ENCODE data around the gene MAGI2. TPM values are rescaled to one million over a fixed set of nuclear protein-coding genes. Genes with fewer than 3 reads are reported as not detected.

The MAGI2 gene
- polyA plus RNA-seq, 1 donor = 2.6 TPM

DNA sequence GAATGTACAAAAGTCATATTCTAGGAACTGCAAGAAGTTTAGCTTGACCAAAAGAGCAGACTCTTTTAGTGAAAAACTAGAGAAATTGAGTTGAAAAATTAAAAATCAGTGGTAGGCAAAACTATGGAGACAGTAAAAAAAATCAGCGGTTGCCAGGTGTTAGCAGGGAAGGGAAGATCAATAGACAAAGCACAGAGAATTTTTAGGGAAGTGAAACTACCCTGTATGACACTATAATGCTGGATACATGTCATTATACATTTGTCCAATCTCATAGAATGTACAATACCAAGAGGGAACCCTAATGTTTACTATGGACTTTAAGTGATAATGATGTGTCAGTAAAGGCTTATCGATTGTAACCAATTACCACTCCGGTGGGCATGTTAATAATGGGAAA lies 761.9 kb downstream of the MAGI2 start:
- no peaks in the 10 kb centered on the region for H3K9me3 ChIP-seq (ENCODE audit: control insufficient read depth, low read depth, low read length)
- no peak for DNase-seq
- no peaks in the 10 kb centered on the region for H3K36me3 ChIP-seq (ENCODE audit: control insufficient read depth, insufficient read depth, low read length)
- WGBS (ENCODE audit: insufficient coverage, low lambda C conversion rate) = 80% methylated on average over 1 of the region's 3 CpGs
- H3K27ac ChIP-seq (ENCODE audit: low read length) = no peak overlapping the region
- H3K4me3 ChIP-seq (ENCODE audit: low read length) = no peak overlapping the region
- H3K4me1 ChIP-seq (ENCODE audit: control insufficient read depth, insufficient read depth, low read length) = no peaks in the 10 kb centered on the region
- no peaks in the 10 kb centered on the region for H3K27me3 ChIP-seq (ENCODE audit: control insufficient read depth, insufficient read depth, low read length)

DNA sequence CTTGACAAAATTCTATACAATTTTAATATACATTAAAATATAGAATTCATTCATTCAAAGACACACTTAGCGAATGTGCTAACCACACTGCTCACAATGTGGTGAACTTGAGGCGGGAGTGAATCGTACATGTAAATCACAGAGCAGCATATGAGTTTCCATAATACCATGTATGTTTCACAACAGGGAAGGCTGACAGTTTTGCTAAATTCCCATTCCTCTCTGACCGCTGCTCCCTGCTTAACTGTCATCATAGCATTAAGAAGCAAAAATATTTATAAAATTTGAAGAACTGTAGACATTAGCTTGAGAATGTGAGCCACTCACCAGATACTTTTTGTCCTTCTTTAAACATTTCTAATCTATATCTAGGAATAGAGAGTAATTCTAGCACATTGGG lies 763.3 kb downstream of the MAGI2 start:
- no peak for DNase-seq
- Histone ChIP-seq H3K27me3 (ENCODE audit: control insufficient read depth, insufficient read depth, low read length) (no peaks in the 10 kb centered on the region), H3K9me3 (ENCODE audit: control insufficient read depth, low read depth, low read length) (no peaks in the 10 kb centered on the region), H3K36me3 (ENCODE audit: control insufficient read depth, insufficient read depth, low read length) (no peaks in the 10 kb centered on the region), H3K4me1 (ENCODE audit: control insufficient read depth, insufficient read depth, low read length) (no peaks in the 10 kb centered on the region), H3K27ac (ENCODE audit: low read length) (no peak overlapping the region), H3K4me3 (ENCODE audit: low read length) (no peak overlapping the region)
- WGBS (ENCODE audit: insufficient coverage, low lambda C conversion rate) = 90% methylated on average over 2 of the region's 4 CpGs

DNA sequence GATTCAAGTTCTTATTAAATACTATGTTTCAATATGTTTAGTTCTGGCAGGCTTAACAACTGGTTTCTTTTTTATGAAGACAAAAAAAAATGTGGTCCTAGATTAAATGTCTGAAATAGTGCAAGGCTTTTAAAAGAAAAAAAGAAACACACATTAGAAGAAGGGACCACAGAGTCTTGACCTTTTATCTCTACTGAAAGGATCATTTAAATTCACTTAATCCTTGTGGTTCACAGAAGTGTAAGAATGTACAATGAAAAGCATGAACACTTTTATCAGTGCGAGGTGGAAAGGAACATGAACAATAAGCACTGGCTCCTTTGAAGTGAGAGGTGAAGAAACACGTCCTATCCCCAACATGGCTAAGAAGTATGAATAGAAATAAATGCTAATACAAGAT lies 765.1 kb downstream of the MAGI2 start:
- no peak for DNase-seq
- Histone ChIP-seq H3K4me3 (ENCODE audit: low read length) (no peak overlapping the region), H3K9me3 (ENCODE audit: control insufficient read depth, low read depth, low read length) (no peaks in the 10 kb centered on the region), H3K27ac (ENCODE audit: low read length) (no peak overlapping the region), H3K36me3 (ENCODE audit: control insufficient read depth, insufficient read depth, low read length) (no peaks in the 10 kb centered on the region), H3K4me1 (ENCODE audit: control insufficient read depth, insufficient read depth, low read length) (no peaks in the 10 kb centered on the region), H3K27me3 (ENCODE audit: control insufficient read depth, insufficient read depth, low read length) (no peaks in the 10 kb centered on the region)
- 80% methylated on average over 1 of the region's 2 CpGs for WGBS (ENCODE audit: insufficient coverage, low lambda C conversion rate)

DNA sequence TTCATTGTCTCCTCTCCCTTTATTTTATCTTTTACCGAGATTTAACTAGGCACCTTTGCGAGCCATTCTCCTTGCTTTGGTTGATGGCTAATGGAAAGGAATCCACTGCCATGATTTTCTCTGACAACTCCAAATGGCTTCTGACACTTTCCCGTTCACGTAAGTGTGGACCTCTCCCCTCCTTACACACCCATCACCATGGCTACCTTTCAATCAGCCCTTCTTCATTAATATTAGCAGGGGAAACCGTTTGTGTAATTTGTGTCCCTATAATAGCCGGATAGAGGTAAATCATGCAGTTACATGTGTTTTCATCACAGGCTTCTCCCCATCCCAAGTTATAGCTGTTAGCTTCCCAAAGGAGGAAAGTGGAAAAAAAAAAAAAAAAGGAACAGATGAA lies 767.3 kb downstream of the MAGI2 start:
- no peaks in the 10 kb centered on the region for H3K36me3 ChIP-seq (ENCODE audit: control insufficient read depth, insufficient read depth, low read length)
- no peaks in the 10 kb centered on the region for H3K27me3 ChIP-seq (ENCODE audit: control insufficient read depth, insufficient read depth, low read length)
- DNase-seq = no peak
- H3K27ac ChIP-seq (ENCODE audit: low read length) = no peak overlapping the region
- no peaks in the 10 kb centered on the region for H3K4me1 ChIP-seq (ENCODE audit: control insufficient read depth, insufficient read depth, low read length)
- WGBS (ENCODE audit: insufficient coverage, low lambda C conversion rate) = 74% methylated on average over 4 of the region's 6 CpGs
- H3K9me3 ChIP-seq (ENCODE audit: control insufficient read depth, low read depth, low read length) = no peaks in the 10 kb centered on the region
- no peak overlapping the region for H3K4me3 ChIP-seq (ENCODE audit: low read length)

DNA sequence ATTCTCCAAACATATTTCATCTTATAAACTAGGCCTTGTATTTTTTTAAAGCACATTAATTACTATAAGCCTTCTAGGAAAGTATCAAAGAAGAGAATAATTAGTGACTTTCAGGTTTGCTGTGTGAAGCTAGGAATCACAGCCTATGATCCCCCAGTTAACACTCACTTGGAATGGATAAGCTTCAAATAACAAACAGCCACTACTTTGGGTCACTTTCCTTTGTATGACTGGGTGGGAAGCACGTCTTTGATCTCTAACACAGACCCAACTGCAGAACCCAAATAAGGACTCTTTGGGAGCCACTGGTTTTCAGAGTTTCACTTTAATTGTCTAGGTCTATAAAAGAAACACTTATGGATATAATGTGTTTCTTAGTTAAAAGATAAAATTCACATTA lies 769.3 kb downstream of the MAGI2 start:
- DNase-seq = no peak
- no peaks in the 10 kb centered on the region for H3K36me3 ChIP-seq (ENCODE audit: control insufficient read depth, insufficient read depth, low read length)
- H3K27ac ChIP-seq (ENCODE audit: low read length) = no peak overlapping the region
- H3K4me3 ChIP-seq (ENCODE audit: low read length) = no peak overlapping the region
- no CpG with 5 or more reads among the region's 1 CpG for WGBS (ENCODE audit: insufficient coverage, low lambda C conversion rate)
- no peaks in the 10 kb centered on the region for H3K27me3 ChIP-seq (ENCODE audit: control insufficient read depth, insufficient read depth, low read length)
- no peaks in the 10 kb centered on the region for H3K4me1 ChIP-seq (ENCODE audit: control insufficient read depth, insufficient read depth, low read length)
- no peaks in the 10 kb centered on the region for H3K9me3 ChIP-seq (ENCODE audit: control insufficient read depth, low read depth, low read length)

DNA sequence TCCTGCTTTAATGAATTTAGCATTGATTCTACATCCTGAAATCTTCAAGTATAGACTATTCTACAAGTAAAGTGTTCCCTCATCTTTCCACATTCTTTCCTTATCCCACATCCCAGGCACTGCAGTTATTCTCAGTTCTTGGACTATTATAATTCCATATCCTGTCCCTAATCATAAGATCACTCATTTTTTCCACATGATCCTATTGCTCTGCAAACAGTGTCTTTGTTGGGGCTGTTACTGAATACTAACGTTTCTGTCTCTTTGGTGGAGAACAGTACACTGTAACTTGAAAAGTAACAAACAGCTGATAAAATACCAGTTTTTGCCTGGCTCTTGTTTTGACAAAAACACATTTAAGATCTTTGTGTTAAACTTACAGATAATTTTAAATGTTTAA lies 769.9 kb downstream of the MAGI2 start:
- no peaks in the 10 kb centered on the region for H3K36me3 ChIP-seq (ENCODE audit: control insufficient read depth, insufficient read depth, low read length)
- no peaks in the 10 kb centered on the region for H3K9me3 ChIP-seq (ENCODE audit: control insufficient read depth, low read depth, low read length)
- H3K27me3 ChIP-seq (ENCODE audit: control insufficient read depth, insufficient read depth, low read length) = no peaks in the 10 kb centered on the region
- H3K27ac ChIP-seq (ENCODE audit: low read length) = no peak overlapping the region
- no peak overlapping the region for H3K4me3 ChIP-seq (ENCODE audit: low read length)
- DNase-seq = no peak
- H3K4me1 ChIP-seq (ENCODE audit: control insufficient read depth, insufficient read depth, low read length) = no peaks in the 10 kb centered on the region
- no CpG with 5 or more reads among the region's 1 CpG for WGBS (ENCODE audit: insufficient coverage, low lambda C conversion rate)

DNA sequence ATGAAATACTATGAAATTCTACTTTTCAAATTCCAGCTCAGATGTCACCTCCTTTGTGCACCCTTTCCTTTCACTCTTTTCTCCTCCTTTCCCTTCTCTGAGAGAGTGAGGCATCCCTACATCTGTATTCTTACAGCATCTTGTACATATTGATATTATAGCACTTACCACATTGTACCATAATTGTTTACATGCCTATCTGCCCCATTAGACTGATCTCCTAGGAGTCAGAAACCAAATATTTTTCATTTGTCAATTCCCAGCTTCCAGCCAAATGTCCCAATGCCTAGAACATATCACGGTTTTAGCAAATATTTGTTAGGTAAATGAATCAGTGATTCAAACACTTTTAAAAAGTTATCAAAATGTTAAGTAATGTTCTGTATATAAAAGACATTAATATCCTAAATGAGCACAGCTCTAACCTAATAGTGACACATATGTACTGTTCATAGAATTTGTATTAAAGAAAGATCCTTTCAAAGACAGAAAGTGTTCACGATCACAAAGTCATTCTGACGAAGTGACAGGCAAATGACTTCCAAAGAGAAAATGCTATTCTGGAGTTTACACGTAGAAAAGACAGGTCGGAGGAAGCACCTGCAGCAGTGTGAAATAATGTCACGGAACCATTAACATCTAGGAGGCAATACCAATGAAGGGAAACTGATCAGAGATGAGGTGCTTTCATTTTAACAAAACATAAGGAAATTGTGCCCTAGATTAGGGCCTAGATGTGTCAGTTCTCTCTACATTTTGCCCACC lies 774.2 kb downstream of the MAGI2 start:
- WGBS (ENCODE audit: insufficient coverage, low lambda C conversion rate) = 83% methylated on average over 5 of the region's 6 CpGs

DNA sequence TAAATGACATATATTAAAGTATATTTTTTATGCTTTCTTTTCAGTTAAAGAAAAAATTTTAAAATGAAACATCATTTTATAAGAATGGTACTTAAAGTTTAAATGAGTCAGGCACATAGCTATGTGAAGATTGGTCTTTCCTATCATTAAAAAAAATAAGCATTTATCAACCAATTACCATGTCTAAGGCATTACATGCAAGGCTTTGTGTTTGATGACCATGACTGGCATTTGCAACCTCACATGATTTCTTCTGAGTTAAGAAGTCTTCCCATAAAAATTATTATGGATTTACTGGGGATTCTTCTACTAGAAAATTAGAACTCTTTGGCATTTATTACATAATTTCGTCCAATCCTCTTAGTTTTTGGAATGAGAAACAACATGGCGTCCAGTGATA lies 776.1 kb downstream of the MAGI2 start:
- Histone ChIP-seq H3K27me3 (ENCODE audit: control insufficient read depth, insufficient read depth, low read length) (no peaks in the 10 kb centered on the region), H3K4me3 (ENCODE audit: low read length) (no peak overlapping the region), H3K4me1 (ENCODE audit: control insufficient read depth, insufficient read depth, low read length) (no peaks in the 10 kb centered on the region), H3K27ac (ENCODE audit: low read length) (no peak overlapping the region), H3K9me3 (ENCODE audit: control insufficient read depth, low read depth, low read length) (no peaks in the 10 kb centered on the region), H3K36me3 (ENCODE audit: control insufficient read depth, insufficient read depth, low read length) (no peaks in the 10 kb centered on the region)
- no CpG with 5 or more reads among the region's 2 CpGs for WGBS (ENCODE audit: insufficient coverage, low lambda C conversion rate)
- no peak for DNase-seq

More for the DNA sequence above, 774.2 kb downstream of the MAGI2 start:
- no peak overlapping the region for H3K27ac ChIP-seq (ENCODE audit: low read length)
- no peaks in the 10 kb centered on the region for H3K36me3 ChIP-seq (ENCODE audit: control insufficient read depth, insufficient read depth, low read length)
- no peak for DNase-seq
- H3K27me3 ChIP-seq (ENCODE audit: control insufficient read depth, insufficient read depth, low read length) = no peaks in the 10 kb centered on the region
- H3K9me3 ChIP-seq (ENCODE audit: control insufficient read depth, low read depth, low read length) = no peaks in the 10 kb centered on the region
- no peaks in the 10 kb centered on the region for H3K4me1 ChIP-seq (ENCODE audit: control insufficient read depth, insufficient read depth, low read length)
- H3K4me3 ChIP-seq (ENCODE audit: low read length) = no peak overlapping the region

DNA sequence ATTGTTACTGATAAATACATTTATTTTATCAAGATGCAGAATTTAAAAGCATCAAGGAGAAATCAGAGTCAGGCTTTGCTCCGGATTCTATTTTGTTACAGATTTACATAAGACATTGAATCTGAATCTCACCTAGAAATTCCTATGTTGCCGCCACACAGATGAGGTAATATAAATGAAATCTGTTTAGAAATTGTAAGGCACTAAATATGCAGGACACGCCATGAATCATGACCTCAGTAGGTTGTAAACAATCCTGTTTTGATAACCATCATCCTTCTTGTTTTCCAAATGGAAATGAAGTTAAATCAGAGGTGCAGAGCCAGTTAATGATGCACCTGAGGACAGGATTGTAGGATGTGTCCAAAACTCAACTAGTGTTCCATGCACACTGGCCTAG lies 778.0 kb downstream of the MAGI2 start:
- no peaks in the 10 kb centered on the region for H3K9me3 ChIP-seq (ENCODE audit: control insufficient read depth, low read depth, low read length)
- no peaks in the 10 kb centered on the region for H3K27me3 ChIP-seq (ENCODE audit: control insufficient read depth, insufficient read depth, low read length)
- no peak for DNase-seq
- no peak overlapping the region for H3K4me3 ChIP-seq (ENCODE audit: low read length)
- H3K36me3 ChIP-seq (ENCODE audit: control insufficient read depth, insufficient read depth, low read length) = no peaks in the 10 kb centered on the region
- no peaks in the 10 kb centered on the region for H3K4me1 ChIP-seq (ENCODE audit: control insufficient read depth, insufficient read depth, low read length)
- 60% methylated on average over 1 of the region's 3 CpGs for WGBS (ENCODE audit: insufficient coverage, low lambda C conversion rate)
- H3K27ac ChIP-seq (ENCODE audit: low read length) = no peak overlapping the region

DNA sequence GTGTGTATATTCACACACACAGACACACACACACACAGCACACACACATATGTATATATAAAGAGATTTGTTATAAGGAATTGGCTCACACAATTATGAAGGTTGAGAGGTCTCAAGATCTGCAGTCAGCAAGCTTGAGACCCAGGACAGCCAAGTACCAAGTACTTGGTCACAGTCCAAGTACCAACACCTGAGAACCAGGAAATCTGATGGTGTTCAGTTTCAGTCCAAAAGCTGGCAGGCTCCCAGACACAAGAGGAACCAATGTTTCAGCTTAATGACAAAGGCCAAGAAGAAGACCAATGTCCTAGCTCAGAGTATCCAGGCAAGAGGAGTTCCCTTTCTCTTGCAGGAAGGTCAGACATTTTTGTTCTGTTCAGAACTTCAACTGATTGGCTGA lies 780.2 kb downstream of the MAGI2 start:
- no peak overlapping the region for H3K4me3 ChIP-seq (ENCODE audit: low read length)
- no peaks in the 10 kb centered on the region for H3K4me1 ChIP-seq (ENCODE audit: control insufficient read depth, insufficient read depth, low read length)
- no peaks in the 10 kb centered on the region for H3K9me3 ChIP-seq (ENCODE audit: control insufficient read depth, low read depth, low read length)
- no peak for DNase-seq
- H3K36me3 ChIP-seq (ENCODE audit: control insufficient read depth, insufficient read depth, low read length) = no peaks in the 10 kb centered on the region
- no peak overlapping the region for H3K27ac ChIP-seq (ENCODE audit: low read length)
- no peaks in the 10 kb centered on the region for H3K27me3 ChIP-seq (ENCODE audit: control insufficient read depth, insufficient read depth, low read length)

DNA sequence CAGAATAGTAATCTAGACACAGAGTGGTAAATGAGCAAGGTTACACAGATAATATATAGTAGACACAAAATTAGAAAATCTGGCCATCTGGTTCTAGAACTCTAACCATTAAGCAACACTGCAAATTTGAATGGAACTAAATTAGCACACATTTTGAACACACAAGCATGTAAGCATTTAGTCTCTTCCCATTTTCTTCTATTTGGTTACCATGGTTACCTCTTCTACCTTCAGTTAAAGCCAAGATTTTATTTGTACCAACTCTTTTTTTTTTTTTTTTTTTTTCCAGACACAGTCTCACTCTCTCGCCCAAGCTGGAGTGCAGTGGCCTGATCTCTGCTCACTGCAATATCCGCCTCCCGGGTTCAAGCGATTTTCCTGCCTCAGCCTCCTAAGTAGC lies 790.5 kb downstream of the MAGI2 start:
- H3K4me3 ChIP-seq (ENCODE audit: low read length) = no peak overlapping the region
- DNase-seq = no peak
- no peaks in the 10 kb centered on the region for H3K4me1 ChIP-seq (ENCODE audit: control insufficient read depth, insufficient read depth, low read length)
- no peaks in the 10 kb centered on the region for H3K9me3 ChIP-seq (ENCODE audit: control insufficient read depth, low read depth, low read length)
- no CpG with 5 or more reads among the region's 4 CpGs for WGBS (ENCODE audit: insufficient coverage, low lambda C conversion rate)
- no peaks in the 10 kb centered on the region for H3K27me3 ChIP-seq (ENCODE audit: control insufficient read depth, insufficient read depth, low read length)
- H3K27ac ChIP-seq (ENCODE audit: low read length) = no peak overlapping the region
- no peaks in the 10 kb centered on the region for H3K36me3 ChIP-seq (ENCODE audit: control insufficient read depth, insufficient read depth, low read length)
